Skeletal muscle cell (primary cell): ENCODE data around the gene PLAAT2.
"Not testable (repeated sequence)": the region's sequence is repeated elsewhere in the genome, so short reads cannot be mapped to it uniquely, and the experiment has no call there.

Source experiments
- DNase-seq: peaks from one replicate; pipeline ENCODE4 v3.0.0-alpha.2; 2010; ENCODE audit warnings: low read depth
- H3K4me3 ChIP-seq: 2 replicates; pipeline ENCODE4 v1.5.1; 2011; ENCODE audit warnings: low read depth, mild to moderate bottlenecking, control low read depth, low read length, moderate library complexity

Gene PLAAT2

DNA sequence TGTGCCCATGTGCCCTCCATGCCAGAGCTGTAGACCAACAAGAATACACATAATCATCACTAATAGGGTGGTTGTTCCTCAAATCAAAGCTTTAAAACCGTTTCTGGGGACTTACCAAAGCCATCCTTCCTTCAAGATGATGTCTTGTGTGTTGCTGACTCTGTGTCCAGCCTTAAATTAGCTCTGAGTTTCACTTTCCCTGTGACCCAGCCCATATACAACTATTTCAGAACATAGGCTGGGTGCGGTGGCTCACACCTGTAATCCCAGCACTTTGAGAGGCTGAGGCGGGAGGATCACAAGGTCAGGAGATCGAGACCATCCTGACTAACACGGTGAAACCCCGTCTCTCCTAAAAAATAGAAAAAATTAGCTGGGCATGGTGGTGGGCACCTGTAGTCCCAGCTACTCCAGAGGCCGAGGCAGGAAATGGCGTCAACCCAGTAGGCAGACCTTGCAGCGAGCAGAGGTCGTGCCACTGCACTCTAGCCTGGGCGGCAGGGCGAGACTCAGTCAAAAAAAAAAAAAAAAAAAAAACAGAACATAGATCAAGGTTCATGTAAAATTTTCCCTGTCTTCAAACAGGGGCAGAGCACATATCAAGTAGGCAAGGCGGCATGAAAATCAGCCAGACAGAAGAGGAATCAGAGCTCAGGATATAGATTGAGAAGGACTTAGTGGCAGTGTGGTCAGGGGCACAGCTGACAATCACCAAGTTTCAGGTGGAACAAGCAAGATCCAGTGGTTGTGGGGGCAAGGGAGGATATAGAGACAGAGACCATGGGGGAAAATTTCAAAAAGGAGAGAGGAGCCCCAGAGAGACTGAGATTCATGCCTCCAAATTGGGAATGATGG is at the start of gene PLAAT2:
PLAAT2 (minus strand) TSS at position 179 of the 855 bp plus-strand sequence; CDS start at position 124, 55 bp downstream.
- DNase-seq, result no peak
- H3K4me3 ChIP-seq, result no peak within 1 kb of the TSS

DNA sequence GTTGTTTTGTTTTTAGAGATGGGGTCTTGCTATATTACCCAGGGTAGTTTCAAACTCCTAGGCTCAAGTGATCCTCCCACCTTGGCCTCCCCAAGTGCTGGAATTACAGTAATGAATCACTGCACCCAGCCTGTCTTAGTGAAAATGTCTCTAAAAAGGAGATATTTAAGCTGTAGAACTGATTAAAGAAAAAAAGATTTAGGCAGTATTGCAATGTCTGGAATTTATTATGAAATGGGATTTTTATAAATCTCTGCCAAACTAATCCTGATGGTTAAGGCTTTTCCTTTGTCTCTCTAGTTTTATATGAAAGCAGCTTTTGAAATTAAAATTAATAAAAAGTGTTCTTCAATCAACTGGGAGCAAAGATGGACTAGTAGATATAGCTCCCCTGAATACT is 49.0 kb upstream of the PLAAT2 start:
- no peak overlapping the region for H3K4me3 ChIP-seq
- no peak for DNase-seq

DNA sequence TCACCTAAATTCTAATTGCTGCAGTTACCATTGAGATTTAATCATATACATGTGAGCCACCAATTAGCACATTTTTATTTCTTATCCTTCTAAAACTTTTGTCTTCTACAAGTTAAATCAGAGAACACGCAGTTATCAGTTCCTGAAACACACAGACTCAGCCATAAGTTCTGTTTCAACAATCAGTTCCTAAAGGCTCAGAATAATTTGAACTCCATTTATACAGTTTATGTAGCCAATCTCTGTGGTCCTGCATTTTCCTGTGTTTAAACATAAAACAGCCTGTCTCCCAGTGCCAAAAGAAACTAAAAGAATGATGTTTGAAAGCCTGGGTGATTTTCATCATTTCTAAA is 48.2 kb upstream of the PLAAT2 start:
- no peak overlapping the region for H3K4me3 ChIP-seq
- DNase-seq, result no peak

DNA sequence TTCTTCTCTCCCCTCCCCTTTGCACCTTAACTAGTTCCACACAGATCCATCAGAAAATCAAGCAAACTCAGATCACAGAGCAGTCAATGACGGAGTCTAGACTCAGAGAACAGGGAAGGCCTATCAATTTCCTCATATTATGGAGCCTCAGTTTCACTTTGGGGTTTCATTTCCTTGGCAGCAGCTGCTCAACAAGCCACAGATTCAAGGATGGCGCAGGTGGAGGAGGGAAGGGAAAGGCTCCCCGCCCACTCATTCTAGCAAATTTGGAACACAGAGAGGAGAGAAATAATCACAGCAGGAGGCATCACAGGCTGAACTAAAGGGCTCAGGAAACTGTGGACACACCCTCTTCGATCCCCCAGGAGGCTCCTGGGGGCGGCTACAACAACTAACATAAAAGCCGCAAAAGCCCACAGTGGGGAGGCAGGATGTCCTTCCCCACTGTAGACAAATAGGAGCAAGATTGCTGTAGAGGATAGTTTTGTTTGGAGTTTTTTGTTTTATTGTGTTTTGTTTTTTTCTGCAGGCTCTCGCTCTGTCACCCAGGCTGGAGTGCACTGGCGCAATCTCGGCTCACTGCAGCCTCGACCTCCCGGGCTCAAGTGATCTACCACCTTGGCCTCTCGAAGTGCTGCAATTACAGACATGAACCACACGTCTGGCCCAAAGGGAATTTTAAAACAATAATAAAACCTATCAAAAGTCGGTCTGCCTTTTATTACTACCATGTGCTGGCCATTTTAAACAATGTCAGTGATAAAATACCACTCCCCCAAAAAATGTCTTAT is 47.6 kb upstream of the PLAAT2 start:
- no peak overlapping the region for H3K4me3 ChIP-seq
- peak; percentile 13 for DNase-seq

DNA sequence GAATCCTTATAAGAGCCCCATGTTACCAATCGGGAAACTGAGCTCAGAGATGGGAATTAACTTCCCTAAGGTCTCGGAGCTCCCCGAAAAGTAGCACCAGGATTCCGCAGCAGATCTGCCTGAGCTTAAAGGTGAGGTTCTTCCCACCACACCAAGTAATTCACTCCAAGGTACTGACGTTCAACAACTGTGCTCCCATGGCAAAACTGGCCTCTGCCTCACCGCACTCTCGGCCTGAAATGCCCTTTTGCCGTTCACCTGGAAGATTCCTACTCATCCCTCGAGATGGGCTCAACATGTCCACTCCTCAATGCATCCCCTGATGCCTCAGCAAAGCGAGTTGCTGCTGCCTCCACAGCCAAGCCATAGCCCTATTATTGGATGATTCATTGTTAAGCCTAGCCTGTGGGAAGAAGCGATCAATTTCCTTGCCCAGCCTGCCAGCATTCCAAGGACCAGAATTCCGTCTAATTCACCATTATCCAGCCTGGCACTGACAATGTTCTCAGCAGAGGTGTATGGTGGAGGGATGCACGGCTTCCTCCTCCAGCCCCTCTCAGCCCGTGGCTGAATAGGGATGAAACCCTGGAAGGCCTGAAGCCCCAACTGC is 46.9 kb upstream of the PLAAT2 start:
- no peak overlapping the region for H3K4me3 ChIP-seq
- no peak for DNase-seq

DNA sequence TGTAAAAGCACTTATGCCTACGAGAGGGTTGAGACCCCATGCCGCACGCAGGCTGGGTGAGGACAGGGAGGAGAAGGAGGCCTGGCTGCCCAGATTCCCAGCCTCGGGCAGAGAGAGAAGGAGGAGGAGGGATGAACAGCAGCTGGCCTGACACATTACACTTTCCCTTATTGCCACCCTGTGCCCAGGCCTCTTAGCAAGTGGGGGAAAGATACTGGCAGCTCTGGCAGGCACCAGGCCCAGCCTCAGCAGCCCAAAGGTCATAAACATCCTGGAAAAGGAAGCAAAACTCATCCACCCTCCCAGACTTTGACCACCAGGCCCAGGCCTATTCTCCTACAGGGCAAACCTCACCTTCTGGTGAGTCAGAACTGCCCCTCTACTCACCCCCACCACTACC is 46.4 kb upstream of the PLAAT2 start:
- no peak overlapping the region for H3K4me3 ChIP-seq
- no peak for DNase-seq

DNA sequence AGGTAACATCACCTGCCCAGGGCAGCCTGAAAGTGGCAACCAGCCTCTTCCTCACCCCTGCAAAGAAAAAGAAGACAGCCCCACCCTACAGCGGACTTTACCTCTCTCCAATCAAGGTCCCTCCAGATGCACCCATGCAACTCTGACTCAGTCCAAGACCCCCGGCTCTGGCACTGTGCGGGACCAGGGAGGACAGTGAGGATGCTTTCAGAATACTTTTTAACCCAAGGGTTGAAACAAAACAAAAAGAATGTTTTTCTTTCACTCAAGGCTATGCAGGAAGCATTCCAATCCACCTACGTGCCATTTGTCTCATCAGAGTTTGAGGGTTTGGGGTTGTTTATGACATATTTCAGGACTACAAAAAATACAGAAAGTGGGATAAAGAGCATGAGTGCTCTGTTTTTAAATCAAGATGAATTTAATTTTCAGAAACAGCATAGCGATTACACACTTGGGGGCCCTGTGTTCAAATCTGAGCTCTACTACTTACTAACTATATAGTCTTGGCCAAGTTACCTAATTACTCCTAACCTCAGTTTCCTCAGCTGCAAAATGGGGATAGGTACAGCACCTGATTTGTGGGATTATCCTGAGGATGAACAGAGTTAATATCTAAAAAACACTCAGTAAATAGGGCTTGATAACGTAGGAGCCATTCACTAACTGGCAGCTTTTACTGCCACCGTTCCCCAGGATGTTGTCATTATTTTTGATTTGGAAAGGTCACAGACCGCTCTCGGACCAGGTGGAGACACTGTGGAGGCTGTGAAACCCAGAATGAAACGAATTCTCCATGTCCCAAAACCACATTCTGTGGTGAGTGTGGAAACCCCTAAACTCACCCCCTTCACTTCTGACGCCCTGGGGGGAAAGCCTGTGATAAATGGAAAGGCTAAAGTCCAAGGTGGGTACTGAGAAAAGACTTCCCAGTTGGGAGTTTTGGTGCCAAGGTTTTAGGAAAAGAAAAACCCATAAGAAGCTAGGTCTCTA is 45.5 kb upstream of the PLAAT2 start:
- DNase-seq, result no peak
- no peak overlapping the region for H3K4me3 ChIP-seq

DNA sequence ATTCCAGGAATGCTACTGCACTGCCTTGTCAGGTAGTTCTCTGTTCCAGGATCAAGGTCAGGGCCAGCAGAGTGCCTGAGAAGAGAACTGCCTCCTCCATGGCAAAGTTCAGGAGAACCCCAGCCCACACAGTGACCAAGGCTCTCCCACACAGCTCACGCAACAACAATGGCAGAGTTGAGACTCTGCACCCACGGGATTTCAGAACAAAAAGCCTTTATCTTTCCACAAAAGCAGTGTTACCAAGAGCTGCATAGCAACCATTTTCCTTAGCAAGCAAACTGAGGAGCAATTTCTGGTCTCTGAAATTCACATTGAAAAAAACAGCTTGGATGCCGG is 40.0 kb upstream of the PLAAT2 start:
- no peak overlapping the region for H3K4me3 ChIP-seq
- no peak for DNase-seq

DNA sequence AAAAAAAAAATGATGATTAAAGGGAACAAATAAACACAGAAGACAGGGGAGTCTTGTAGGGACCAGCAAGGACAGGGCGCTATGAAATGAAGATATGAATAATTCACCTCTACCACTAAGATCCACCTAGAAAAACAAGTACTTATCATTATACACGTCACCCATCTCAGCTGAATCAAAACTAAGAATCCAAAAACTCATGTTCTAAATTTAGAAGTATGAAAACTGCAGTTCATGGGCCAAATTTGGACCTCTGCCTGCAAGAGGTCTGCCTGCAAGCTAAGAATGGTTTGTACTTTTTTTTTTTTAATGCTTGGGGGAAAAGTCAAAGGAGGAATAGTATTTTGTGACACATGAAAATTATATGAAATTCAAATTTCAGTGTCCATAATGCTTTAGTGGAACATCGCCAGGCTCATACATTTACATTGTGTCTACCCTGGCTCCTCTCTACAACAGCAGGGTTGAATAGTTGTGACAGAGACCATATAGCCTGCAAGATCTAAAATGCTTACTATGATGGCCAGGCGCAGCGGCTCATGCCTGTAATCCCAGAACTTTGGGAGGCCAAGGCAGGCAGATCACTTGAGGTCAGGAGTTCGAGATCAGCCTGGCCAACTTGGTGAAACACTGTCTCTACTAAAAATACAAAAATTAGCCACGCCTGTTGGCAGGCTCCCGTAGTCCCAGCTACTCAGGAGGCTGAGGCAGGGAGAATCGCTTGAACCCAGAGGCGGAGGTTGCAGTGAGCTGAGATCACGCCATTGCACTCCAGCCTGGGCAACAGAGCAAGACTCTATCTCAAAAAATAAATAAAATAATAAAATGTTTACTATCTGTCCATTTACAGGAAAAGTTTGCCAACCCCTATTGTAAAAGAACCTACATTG is 39.4 kb upstream of the PLAAT2 start:
- not testable (repeated sequence) for H3K4me3 ChIP-seq, DNase-seq

DNA sequence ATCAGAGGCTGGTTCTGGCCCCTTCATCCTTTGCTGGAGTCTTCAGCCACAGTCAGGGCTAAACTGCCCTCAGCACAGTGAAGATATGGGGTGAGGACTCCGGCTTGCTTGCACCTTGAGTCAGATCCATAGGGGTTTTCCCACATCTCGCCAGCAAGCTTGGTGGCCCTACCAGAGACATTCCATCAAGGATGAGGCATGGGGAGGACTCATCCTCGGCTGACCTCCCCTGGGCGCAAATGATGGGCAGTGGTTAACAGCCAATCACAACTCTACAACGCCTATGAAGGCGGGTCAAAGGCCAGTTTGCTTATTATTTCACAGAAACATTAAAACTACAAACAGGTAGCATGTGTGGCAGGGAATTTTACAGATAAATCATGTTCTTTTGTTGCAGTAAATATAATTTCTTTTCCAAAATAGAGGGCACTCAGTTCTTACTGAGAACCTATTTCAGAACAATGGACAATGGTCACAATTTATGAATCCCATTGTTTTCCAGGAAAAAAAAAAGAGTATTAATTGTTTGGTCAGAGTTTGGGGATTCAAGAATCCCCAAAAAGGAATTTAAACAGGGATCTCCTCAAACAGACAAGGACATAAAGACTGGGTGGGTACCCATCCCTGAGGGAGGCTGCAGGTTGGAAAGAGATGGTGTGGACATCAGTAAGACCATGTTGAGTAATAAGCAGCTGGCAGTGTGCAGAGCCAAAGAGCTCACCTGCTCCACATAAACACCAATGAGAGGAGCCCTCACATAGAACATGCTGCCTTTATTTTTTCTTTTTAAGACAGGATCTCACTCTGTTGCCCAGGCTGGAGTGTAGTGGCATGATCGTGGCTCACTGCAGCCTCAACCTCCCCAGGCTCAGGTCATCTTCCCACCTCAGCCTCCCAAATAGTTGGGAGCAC is 36.3 kb upstream of the PLAAT2 start:
- DNase-seq, result no peak
- no peak overlapping the region for H3K4me3 ChIP-seq

DNA sequence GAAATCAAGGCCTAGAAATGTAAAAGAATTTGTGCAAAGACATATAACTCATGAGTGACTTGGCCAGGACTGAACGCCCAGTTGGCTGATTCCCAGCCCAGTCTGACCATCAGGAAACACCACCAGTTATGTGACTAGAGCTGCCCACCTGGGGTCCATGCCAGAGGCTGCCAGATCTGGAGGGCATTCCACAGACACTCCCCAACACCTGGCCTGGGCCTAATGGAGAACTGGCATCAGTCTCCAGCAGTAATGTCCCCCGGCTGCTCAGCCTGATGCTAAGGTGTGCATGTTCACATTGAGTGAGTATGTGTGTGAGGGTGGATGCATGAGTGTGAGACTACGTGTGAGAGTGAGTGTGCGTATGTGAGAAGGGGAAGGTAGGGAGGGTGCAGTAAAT is 35.4 kb upstream of the PLAAT2 start:
- no peak for DNase-seq

DNA sequence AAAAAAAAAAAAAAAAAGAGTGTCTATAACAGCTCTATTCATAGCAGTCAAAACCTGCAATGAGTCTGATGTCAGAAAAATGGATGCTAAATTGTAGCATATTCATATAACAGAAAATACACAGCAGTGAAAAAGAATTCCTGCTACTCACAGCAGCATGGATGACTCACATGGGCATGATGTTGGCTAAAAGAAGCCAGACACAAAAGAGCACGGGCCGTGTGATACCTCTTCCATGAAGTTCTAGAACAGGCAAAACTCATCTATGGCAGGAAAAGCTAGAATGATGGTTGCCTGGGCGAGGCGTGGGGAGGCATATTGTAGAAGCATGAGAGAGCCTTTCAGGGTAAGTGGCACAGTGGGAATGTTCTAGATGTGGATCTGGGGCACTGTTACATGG is 32.1 kb upstream of the PLAAT2 start:
- DNase-seq, result no peak

More for the DNA sequence above, 35.4 kb upstream of the PLAAT2 start:
- H3K4me3 ChIP-seq, result no peak overlapping the region

DNA sequence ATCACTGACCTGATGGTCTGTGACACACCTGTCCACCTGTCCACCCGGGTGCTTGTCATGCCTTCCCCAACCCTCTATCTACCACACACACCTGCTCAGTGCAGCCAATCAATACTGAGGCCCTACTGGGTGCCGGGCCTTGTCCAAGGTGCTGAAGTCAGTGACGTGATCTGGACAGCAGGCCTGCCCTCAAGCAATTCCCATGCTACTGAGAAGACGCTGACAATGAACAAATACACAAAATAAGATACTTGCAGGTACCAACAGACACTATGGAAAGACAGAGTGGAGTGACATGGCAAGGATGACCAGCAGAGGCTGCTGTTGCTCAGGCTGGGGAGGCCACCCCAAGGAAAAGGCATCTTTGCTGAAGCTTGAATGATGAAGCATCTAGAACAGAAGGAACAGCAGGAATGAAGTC is 29.8 kb upstream of the PLAAT2 start:
- no peak for DNase-seq
- no peak overlapping the region for H3K4me3 ChIP-seq

More for the DNA sequence above, 32.1 kb upstream of the PLAAT2 start:
- no peak overlapping the region for H3K4me3 ChIP-seq

DNA sequence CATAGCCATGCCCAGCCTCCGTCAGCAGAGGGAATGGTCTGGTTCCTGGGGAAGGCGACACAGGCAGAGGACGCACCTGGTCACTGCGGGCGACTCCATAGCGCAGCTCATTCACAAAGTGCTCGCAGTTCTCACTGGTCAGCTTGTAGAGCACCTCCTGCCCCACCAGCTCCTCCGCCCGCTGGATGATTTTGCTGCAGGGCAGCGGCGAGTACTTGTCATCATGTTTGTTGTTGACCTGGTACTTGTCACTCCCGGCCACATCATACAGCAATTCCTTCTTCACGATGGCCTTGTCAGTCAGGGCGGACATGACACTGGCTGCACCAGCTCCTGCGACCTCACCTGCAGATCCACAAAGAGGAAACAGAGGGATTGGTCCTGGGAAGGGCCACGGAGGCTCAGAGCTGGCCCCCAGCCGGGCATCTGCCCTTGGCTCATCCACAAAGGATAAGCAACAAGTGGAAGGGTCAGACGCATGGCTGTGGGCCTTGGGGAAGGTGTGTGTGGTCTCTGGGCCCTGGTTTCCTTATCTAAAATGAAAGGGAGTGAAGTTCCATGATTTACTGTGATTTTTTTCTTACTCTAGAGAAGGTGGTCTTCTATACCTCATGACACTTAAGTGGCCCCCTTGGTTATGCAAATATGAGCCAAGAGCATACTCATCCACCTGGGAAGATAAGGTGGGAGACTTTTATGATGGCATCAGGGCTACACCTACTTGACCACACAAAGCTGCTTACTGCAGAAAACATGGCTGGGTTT is 27.0 kb upstream of the PLAAT2 start:
- no peak for DNase-seq
- H3K4me3 ChIP-seq, result no peak overlapping the region

DNA sequence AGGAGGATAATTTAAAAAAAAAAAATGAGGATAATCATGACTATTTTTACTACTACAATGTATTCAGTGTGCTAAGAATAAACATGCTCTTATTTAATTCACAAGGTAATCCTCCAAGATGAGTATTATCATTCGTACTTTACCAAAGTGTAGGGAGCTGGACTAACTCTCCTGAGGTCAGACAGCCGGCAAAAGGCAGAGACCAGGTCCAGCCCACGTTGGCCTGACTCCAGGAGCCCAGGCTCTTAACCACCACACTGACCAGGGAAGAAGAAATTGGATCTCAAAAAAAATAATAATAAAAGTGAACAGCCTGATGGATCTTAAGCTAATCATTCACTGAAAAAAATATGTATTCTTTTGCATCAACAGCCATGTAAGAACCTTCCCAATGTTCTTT is 25.8 kb upstream of the PLAAT2 start:
- DNase-seq, result no peak
- H3K4me3 ChIP-seq, result no peak overlapping the region

DNA sequence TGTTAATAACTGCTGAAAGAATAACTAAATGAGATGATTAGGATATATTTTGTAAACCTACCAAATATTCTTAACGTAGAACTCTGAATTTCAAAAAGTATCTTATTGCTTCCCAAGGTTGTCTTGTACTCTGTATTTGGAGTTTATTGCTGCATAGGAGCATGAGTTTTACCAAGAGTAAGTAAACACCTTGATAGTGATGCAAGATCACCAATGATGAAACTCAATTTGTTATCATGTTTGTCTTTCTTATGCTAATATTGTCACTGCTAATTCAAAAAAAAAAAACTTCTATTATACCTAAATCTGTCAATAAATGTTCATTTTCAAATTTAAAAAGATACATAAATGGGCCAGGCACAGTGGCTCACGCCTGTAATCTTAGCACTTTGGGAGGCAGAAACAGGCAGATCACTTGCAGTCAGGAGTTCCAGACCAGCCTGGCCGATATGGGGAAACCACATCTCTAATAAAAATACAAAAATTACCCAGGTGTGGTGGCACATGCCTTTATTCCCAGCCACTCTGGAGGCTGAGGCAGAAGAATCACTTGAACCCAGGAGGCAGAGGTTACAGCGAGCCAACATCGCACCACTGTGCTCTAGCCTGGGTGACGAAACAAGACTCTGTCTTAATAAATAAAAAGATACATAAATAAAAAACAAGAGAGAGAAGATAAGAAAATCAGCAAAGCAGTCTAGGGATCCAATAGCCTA is 23.4 kb upstream of the PLAAT2 start:
- DNase-seq, result no peak
- no peak overlapping the region for H3K4me3 ChIP-seq
